SK-N-SH treated with all-trans-retinoic acid at 6 μM for 48 hours (cell line): ENCODE measurements around the gene C5.

Experiments used
- BACH2 ChIP-seq: fragments of 250-450 bp; sonication (Bioruptor Pico); IDR thresholded peaks from 2 replicates; pipeline ENCODE4 v1.9.0; 2021; ENCODE audit warnings: mild to moderate bottlenecking, borderline replicate concordance
- CSDC2 ChIP-seq: fragments of 250-450 bp; sonication (Bioruptor Pico); IDR thresholded peaks from 2 replicates; pipeline ENCODE4 v1.5.0; 2020; ENCODE audit warnings: mild to moderate bottlenecking, moderate library complexity
- ISL1 ChIP-seq: fragments of 250-450 bp; sonication (Bioruptor Pico); IDR thresholded peaks from 2 replicates; pipeline ENCODE4 v2.1.2; 2022; ENCODE audit warnings: mild to moderate bottlenecking, moderate library complexity
- OSR1 ChIP-seq: fragments of 250-450 bp; sonication (Bioruptor Pico); IDR thresholded peaks from 2 replicates; pipeline ENCODE4 v1.8.0; 2022; ENCODE audit warnings: moderate library complexity, mild to moderate bottlenecking, inconsistent platforms
- RARB ChIP-seq: fragments of 250-450 bp; sonication (Bioruptor Pico); IDR thresholded peaks from 2 replicates; pipeline ENCODE4 v1.8.0; 2021; ENCODE audit warnings: mild to moderate bottlenecking, moderate library complexity
- TCF4 ChIP-seq: fragments of 250-450 bp; sonication (Bioruptor Pico); IDR thresholded peaks from 2 replicates; pipeline ENCODE4 v1.8.0; 2021; ENCODE audit warnings: mild to moderate bottlenecking, moderate library complexity, borderline replicate concordance
- ZC3H10 ChIP-seq: fragments of 250-450 bp; sonication (Bioruptor Pico); IDR thresholded peaks from 2 replicates; pipeline ENCODE4 v1.5.1; 2021; ENCODE audit warnings: mild to moderate bottlenecking, moderate library complexity
- ZFP3 ChIP-seq: fragments of 250-450 bp; sonication (Bioruptor Pico); IDR thresholded peaks from 2 replicates; pipeline ENCODE4 v1.5.0; 2020; ENCODE audit warnings: mild to moderate bottlenecking, moderate library complexity
- ZFP30 ChIP-seq: fragments of 450-650 bp; formaldehyde crosslinking; IDR thresholded peaks from 2 replicates; pipeline ENCODE4 v1.5.0; 2022; ENCODE audit warnings: mild to moderate bottlenecking, moderate library complexity
- ZNF8 ChIP-seq: fragments of 450-650 bp; formaldehyde crosslinking; IDR thresholded peaks from 2 replicates; pipeline ENCODE4 v1.5.0; 2020; ENCODE audit warnings: mild to moderate bottlenecking, moderate library complexity
- TF ChIP-seq, protein P1 (sequence below): fragments of 250-450 bp; sonication (Bioruptor Pico); IDR thresholded peaks from 2 replicates; pipeline ENCODE4 v1.5.0; 2020; ENCODE audit warnings: mild to moderate bottlenecking, moderate library complexity
- TF ChIP-seq, protein P2 (sequence below): fragments of 250-450 bp; sonication (Bioruptor Pico); IDR thresholded peaks from 2 replicates; pipeline ENCODE4 v1.8.0; 2021; ENCODE audit warnings: low read depth, mild to moderate bottlenecking, moderate library complexity, borderline replicate concordance
- TF ChIP-seq, protein P3 (sequence below): fragments of 250-450 bp; sonication (Bioruptor Pico); IDR thresholded peaks from 2 replicates; pipeline ENCODE4 v1.5.1; 2020; ENCODE audit warnings: low read depth, mild to moderate bottlenecking, moderate library complexity
- TF ChIP-seq, protein P4 (sequence below): fragments of 250-450 bp; sonication (Bioruptor Pico); IDR thresholded peaks from 2 replicates; pipeline ENCODE4 v1.8.0; 2020; ENCODE audit warnings: mild to moderate bottlenecking, moderate library complexity, borderline replicate concordance

DNA sequence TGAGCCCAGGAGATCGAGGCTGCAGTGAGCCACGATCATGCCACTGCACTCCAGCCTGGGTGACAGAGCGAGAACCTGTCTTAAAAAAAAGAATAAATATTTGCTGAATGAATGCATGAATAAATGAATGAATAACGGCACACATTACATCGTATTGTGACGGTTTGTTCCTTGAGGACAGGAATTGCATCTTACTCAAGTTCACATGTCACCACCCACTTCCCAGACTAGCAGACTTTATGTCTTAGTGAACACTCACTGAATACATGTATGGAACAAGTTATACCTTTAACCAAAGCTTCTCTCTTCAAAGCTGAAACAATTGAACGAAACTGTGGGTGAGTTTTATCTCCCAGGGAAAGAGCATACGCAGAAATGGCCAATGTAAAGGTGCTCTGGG, 70.3 kb downstream of the C5 start:
- TF ChIP-seq, protein P1, sequence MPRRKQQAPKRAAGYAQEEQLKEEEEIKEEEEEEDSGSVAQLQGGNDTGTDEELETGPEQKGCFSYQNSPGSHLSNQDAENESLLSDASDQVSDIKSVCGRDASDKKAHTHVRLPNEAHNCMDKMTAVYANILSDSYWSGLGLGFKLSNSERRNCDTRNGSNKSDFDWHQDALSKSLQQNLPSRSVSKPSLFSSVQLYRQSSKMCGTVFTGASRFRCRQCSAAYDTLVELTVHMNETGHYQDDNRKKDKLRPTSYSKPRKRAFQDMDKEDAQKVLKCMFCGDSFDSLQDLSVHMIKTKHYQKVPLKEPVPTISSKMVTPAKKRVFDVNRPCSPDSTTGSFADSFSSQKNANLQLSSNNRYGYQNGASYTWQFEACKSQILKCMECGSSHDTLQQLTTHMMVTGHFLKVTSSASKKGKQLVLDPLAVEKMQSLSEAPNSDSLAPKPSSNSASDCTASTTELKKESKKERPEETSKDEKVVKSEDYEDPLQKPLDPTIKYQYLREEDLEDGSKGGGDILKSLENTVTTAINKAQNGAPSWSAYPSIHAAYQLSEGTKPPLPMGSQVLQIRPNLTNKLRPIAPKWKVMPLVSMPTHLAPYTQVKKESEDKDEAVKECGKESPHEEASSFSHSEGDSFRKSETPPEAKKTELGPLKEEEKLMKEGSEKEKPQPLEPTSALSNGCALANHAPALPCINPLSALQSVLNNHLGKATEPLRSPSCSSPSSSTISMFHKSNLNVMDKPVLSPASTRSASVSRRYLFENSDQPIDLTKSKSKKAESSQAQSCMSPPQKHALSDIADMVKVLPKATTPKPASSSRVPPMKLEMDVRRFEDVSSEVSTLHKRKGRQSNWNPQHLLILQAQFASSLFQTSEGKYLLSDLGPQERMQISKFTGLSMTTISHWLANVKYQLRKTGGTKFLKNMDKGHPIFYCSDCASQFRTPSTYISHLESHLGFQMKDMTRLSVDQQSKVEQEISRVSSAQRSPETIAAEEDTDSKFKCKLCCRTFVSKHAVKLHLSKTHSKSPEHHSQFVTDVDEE = no peak
- TF ChIP-seq ISL1 (CRISPR knock-in tag) (no peak), CSDC2 (no peak), BACH2 (CRISPR knock-in tag) (no peak), OSR1 (no peak), RARB (no peak), ZFP3 (CRISPR knock-in tag) (no peak), ZC3H10 (no peak), TCF4 (CRISPR knock-in tag) (no peak), ZNF8 (CRISPR knock-in tag) (no peak), ZFP30 (CRISPR knock-in tag) (no peak)
- TF ChIP-seq, protein P2, sequence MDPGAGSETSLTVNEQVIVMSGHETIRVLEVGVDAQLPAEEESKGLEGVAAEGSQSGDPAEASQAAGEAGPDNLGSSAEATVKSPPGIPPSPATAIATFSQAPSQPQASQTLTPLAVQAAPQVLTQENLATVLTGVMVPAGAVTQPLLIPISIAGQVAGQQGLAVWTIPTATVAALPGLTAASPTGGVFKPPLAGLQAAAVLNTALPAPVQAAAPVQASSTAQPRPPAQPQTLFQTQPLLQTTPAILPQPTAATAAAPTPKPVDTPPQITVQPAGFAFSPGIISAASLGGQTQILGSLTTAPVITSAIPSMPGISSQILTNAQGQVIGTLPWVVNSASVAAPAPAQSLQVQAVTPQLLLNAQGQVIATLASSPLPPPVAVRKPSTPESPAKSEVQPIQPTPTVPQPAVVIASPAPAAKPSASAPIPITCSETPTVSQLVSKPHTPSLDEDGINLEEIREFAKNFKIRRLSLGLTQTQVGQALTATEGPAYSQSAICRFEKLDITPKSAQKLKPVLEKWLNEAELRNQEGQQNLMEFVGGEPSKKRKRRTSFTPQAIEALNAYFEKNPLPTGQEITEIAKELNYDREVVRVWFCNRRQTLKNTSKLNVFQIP (CRISPR knock-in tag) = no peak
- TF ChIP-seq, protein P3, sequence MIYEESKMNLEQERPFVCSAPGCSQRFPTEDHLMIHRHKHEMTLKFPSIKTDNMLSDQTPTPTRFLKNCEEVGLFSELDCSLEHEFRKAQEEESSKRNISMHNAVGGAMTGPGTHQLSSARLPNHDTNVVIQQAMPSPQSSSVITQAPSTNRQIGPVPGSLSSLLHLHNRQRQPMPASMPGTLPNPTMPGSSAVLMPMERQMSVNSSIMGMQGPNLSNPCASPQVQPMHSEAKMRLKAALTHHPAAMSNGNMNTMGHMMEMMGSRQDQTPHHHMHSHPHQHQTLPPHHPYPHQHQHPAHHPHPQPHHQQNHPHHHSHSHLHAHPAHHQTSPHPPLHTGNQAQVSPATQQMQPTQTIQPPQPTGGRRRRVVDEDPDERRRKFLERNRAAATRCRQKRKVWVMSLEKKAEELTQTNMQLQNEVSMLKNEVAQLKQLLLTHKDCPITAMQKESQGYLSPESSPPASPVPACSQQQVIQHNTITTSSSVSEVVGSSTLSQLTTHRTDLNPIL = no peak
- TF ChIP-seq, protein P4, sequence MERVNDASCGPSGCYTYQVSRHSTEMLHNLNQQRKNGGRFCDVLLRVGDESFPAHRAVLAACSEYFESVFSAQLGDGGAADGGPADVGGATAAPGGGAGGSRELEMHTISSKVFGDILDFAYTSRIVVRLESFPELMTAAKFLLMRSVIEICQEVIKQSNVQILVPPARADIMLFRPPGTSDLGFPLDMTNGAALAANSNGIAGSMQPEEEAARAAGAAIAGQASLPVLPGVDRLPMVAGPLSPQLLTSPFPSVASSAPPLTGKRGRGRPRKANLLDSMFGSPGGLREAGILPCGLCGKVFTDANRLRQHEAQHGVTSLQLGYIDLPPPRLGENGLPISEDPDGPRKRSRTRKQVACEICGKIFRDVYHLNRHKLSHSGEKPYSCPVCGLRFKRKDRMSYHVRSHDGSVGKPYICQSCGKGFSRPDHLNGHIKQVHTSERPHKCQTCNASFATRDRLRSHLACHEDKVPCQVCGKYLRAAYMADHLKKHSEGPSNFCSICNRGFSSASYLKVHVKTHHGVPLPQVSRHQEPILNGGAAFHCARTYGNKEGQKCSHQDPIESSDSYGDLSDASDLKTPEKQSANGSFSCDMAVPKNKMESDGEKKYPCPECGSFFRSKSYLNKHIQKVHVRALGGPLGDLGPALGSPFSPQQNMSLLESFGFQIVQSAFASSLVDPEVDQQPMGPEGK (CRISPR knock-in tag) = no peak
